Glomerular visceral epithelial cell (primary cell): ENCODE results near the gene ZNF354C.

Experiments used
- DNase-seq: peaks from one replicate; pipeline ENCODE4 v3.0.0-alpha.2; 2016; ENCODE audit errors: extremely low spot score

Gene ZNF354C

DNA sequence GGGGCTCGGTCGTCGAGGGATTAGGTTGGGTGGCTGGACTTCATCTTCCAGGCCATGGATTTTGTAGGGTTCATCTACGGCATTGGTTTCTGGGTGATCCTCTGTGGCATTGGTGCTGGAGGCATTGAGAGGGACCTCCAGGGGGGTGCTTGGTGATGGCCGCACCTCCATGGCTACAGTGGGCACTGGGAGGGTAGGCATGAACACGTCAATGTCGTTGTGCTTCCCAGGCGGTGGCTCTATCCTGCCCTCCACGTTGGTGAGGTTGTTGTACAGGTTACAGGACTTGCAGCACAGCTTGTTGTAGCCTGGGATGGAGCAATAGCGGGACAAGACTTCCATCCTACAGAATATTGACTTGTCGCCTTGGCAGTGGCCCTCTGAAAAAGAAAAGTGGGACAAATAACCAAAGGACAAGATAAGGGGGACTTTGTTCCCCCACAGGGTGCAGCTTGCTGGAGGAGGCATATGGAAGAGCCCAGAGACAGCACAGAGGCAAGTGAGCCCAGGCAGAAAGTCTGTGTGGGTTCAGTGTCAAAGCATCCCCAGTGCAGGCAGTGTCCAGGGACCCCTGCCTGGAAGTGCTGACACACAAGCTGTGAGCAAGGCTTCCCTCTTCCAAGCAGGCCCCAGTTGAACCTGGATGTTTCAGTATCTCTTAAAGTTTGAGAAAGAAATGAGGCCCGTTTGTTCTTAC lies 53.9 kb downstream of the ZNF354C start:
- DNase-seq = no peak

DNA sequence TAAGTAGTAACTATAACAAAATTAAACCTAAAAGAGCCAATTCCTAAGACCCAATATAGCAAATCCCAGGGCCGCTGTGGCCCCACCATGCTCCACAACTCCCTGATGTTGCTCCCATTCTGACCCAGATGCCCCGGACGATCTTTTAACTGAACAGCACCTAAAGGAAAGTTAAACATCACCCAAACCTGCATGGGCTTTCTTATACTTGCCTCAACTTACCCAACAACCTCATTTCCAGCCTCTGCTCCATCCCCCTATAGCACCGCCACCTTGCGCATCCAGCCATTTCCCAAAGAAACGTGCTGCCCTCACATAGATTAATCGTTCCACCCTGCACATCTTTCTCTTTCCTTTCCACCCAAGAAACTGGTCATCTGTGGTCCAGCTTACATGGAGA lies 54.6 kb downstream of the ZNF354C start:
- DNase-seq = no peak

DNA sequence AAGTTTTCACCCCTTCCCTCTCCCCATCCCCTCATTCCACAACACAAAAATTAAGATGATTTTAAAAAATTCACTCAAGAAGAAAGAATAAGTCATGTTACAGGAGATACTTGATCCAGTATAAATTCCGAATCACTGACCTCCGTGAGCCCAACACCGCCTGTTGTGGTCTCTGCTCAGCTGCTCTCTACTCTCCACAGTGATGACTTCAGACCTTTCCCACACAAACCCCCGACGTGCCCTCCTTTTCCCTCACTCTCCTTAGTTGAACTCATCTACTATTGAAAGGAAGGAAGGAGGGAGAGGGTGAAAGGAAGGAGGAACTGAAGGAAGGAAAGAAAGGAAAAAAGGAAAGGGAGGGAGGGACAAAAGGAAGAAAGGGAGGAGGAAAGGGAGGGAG lies 55.1 kb downstream of the ZNF354C start:
- no peak for DNase-seq

DNA sequence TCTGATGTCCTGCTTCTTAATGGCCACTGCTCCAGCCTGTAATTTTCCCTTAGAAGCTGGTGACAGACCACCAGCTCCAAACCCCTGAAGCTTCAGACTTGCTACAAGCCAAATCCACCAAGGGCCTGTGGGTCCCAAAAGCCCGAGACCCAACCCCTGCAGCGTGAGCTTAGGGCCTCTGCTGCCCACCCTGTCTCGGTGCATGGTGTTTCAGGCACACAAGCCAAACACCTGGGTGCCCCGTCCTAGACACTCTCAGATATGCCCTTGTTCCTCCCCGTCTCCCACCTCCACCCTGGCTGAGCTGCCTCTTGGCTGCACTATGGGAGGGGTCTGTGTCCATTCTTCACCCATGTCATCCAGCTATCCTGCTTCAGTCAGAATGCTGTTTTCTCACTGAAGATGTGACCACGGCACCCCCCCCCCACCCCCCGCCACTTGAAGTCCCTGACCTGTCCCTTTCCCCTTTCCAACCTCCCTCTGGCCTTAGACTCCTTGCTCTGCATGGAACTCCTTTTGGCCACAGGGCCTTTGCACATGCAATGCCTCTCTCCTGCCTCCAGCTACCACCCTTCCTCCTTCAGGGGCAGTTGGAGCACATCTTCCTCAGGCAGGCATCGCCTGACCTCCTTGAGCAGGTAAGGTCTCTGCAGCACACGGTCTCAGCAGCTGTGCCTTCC lies 55.8 kb downstream of the ZNF354C start:
- DNase-seq = no peak

DNA sequence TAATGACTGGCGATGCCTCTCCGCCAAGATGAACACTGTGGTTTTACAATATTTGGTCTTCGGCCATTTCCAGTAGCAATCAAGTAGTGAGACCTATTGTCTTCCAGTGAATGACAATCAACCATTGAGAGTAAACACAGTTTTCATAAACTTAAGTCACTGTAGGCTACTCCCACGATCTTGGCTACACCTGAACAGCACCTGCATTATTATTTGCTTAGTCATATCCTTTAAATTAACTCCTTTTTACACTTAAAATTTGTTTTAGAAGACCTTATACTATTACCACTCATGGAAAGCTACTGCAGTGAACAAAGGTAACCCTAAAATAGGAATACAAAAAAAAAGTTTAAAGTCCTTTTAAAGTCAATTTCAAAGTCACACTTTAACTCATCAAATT lies 58.2 kb downstream of the ZNF354C start:
- DNase-seq = no peak

DNA sequence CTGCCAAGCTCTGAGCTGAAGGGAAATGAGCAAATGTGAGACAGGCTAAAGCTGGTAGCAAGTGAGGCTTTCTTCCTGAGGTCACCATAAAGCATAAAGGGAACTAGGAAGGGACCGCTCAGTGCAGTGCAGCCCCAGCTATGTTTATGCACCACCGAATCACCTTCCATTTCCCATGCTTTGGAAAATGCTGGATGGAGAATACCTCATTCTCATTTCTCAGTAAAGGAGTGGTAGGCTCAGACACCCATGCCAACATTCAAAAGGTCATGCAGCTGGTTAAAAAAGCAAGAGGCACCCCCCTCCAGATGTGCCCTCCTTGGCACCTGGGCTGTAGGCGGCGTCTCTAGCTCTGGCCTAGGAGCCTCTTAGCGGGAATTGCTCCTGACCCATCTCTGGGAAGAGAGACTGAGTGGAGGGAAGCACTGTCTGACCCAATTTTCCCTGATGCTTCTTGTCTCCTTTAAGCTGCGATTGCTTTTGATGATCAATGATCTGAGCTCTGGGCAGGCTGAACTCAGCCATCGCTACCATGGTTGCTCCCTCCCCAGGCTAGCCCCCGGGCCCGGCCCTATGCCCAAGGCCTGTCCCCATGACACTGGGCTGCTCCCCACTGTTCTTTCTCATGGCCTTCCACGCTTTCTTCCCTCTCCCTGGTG lies 58.7 kb downstream of the ZNF354C start:
- DNase-seq = no peak

DNA sequence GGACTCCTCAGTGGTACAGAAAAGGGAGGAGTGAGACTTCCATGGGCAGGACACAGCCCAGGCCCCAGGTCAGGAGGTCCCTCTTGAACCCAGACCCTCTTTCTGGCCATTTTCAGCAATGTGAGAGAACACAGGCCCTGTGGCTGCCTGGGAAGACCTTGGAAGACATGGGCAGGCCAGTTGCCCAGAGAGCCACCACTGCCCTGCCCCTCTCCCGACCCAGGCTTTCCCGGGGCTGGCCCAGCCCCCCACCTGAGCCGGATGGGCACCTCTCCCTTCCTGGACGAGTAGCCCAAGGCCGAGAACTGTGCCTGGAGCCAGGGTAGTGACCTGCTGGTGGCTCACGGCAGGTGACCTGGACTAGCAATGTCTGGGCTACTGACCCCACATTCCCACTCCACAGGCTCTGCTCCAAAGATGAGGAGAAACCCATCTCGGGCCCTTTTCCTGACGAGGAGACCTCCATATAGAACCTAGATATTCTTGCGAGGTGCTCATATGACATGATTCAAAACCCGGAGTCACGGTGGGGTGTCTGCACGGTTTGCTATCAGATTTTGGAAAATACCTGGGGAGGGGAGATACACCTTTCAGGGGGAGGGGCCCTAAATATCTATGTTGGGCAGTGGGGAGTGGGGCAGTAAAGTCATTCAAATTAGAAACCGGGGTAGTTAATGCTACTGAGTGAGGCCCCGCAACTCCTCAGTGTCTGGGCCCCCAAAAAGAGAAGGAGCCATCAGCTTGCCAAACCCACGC lies 59.4 kb downstream of the ZNF354C start:
- no peak for DNase-seq

DNA sequence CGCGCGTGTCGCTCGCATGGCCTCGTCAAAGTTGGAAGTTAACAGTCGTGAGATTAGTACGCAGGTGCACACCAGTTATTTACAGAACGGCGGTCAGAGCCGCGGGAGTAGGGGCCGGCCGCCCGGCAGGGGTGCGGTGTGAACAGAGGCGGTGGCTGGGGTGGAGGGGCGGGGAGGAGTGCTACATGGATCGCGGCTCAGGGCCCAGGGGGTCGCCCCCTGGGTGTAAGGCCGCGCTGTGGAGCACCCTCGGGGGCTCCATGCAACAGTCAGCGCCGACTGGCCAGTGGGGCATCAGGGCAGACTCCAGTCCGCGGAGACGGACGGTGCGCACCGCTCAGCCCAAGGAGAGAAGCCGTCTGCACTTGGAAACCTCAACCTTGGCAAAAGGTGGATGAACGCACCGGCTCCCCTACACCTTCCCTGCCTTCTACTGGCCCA lies 60.3 kb downstream of the ZNF354C start:
- no peak for DNase-seq

DNA sequence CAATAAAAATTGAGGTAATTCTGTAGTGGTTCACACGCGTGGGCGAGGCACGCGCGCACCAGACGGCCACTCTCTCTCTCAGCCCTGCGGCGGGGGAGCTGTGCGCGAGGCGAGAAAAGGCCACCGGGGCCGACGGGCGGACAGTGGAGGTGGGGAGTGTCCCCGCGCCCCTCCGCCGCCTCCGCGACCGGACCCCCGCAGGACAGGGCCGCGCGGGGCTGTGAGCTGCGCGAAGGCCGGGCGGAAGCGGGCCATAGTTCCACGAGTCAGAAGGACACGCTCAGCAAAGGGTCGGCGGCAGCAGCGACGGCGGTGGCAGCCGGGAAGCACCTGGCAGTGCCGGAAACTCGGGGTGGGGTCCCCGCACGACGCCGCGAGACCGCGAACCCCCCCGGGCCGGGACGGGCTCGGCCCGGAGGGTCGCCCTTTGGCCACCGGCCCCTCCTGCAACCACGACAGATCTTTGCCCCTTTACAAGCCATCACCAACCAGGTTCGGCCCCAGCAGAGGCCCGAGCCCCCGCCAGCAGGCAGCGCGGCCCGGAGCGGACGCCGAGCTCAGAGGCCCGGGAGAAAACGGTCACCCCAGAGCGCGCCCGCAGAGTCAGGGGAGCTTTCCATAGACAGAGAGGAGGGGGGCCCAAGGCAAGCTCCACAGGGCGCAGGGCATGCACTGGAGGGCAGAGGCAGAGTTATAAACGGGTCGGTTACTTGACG lies 60.9 kb downstream of the ZNF354C start:
- no peak for DNase-seq

DNA sequence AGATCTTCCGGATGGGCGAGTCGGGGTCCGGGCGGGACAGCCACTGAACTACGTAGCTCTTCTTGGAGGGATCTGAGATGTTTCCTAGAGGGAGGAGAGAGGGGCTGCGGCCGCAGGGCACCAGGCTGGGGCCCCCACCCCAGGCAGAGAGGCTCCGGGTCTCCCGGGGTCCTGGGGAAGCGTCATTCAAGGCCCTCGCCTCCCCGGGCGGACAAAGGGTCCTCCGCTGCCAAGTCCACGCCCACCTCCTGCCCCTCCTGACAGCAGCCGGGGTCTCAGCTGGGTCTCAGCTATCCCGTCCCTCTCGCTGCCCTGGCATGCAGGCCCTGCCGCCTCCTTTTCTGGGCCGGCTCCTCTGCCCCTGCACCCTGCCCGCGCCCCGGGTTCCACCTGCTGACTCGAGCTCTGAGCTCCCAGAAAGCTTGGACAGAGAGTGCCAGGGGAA lies 61.5 kb downstream of the ZNF354C start:
- no peak for DNase-seq

DNA sequence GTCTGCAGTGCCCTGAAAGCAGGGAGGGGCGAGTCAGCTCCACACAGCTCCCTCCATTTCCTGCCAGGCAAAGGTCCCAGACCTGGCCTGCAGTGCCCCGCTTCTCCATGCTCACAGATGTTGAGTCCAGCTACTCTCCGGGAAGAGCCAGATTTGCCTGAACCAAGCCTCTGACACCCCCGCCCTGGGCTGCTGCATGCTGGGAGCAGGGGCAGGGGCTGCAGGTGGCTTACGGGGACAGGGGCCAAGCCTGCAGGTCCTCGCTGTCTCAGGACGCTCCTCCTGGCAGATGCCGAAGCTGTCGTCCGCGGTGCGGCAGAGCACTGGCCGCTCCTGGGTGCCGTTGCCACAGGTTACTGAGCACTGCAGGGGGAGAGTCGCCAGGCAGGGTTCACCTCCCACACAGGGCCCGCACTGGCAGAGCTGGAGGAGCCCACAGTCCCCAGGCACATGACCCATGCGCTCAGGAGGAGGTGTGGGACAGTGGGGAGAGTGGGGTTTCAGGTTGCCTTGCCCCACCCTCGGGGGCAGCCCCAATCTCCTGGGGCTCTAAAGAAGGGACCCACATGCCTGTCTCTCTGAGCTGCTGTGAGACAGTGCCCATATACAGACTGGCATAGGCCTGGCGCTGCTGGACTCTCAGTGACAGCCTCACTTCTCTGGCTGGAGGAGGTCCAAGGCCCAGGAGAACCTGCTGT lies 62.4 kb downstream of the ZNF354C start:
- no peak for DNase-seq

DNA sequence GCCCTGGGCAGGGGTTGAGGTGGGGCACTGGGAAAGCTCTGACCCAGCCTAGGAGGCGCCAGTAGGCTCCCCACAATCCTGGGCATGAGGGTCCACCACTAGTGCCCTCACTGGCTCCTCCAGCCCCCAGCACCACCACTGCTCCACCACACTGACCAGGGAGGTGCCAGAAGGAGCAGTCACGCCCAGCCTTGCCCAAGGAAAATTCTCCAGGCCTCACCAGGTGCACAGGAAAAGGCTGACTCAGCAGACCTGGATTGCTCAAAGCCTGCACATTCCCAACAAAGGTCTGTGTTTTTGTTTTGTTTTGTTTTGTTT lies 62.9 kb downstream of the ZNF354C start:
- DNase-seq = no peak

DNA sequence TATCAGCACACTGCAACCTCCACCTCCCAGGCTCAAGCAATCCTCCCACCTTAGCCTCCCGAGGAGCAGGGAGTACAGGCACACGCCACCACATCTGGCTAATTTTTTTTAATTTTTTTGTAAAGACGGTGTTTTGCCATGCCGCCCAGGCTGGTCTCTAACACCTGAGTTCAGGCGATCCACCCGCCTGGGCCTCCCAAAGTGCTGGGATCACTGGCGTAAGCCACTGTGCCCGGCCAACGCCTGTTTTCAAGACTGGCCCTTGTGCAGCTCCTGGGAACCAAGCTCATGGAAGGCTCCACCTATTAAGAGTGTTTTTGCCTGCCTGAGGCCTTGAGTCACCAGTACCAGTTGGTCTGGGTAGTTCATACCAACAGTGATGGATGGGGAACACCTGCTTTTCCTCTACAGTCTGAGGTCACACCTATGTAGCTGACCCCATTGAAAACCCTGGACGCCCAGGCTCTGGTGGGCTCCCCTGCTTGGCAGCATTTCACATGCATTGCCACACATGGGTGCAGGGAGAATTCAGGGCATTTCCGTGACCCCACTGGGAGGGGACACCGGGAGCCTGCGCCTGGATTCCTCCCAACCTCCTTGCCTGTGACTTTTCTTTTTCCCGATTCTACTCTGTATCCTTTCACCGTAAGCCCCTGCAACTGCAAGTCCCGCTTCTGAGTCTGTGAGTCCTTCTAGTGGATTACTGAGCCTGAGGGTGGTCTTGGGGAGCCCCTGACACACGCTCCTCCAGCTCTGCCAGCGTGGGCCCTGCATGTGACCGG lies 63.5 kb downstream of the ZNF354C start:
- DNase-seq = no peak

DNA sequence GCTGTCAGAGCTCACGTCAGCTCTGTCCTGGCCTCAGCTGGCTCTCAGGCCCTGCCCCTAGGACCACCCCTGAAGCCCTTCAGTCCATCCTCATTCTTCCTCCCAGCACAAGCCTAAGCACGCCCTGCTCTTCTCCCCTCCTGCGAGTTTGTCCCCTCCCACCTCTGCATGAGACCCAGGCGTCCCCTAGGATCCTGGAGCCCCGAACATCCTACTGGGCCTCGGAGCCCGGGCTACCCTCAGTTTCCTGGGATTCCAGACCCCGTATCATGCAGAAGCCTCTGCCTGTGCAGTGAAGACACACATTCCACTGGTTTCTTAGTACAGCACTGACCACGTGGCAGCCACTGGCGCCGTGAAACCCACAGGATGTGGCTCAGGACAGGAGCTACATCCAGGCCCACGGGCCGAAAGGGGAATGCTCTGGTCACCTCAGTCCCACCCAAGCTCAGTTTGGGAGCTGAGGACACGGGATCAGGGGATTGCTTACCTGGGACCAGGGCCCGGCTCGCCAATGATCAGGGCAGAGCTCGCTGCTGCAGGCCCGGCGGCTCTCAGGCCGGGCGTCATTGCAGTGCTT lies 64.2 kb downstream of the ZNF354C start:
- DNase-seq = no peak

DNA sequence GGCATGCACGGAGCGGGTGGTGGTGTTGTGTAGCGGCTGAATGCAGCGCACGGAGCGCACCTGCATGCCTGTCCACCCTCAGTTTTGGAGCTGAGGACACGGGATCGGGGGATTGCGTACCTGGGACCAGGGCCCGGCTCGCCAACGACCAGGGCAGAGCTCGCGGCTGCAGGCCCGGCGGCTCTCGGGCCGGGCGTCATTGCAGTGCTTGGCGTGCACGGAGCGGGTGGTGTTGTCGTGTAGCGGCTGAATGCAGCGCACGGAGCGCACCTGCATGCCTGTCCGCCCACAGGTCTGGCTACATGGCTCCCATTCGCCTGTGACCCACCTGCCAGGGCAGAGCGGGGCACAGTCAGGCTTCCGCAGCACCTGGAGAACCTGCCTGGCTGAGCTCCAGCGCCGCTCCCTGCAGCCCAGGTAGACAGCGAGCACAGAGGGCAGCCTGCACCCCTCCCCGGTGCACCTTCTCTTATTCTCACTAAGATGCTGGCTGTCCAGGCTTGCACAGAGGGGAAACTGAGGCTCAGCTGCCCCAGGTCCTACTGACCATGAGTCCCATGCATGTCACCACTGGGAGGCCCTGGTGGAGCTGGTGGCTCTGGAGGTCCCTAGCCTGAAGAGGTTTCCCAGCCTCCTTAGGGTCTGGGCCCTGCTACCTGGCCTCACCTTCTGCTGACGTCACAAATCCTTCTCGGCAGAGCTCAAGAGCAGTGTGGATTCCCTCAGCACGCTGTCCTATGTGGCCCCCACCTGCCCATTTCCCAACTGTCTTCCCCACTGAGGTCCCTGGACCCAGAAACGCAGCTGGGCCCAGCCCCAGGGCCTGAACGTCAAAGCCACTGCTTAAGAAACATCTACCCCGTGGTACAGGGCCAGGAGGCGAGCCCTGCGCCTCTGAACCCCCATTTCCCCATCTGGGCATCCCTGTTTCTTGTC lies 64.9 kb downstream of the ZNF354C start:
- DNase-seq = no peak

DNA sequence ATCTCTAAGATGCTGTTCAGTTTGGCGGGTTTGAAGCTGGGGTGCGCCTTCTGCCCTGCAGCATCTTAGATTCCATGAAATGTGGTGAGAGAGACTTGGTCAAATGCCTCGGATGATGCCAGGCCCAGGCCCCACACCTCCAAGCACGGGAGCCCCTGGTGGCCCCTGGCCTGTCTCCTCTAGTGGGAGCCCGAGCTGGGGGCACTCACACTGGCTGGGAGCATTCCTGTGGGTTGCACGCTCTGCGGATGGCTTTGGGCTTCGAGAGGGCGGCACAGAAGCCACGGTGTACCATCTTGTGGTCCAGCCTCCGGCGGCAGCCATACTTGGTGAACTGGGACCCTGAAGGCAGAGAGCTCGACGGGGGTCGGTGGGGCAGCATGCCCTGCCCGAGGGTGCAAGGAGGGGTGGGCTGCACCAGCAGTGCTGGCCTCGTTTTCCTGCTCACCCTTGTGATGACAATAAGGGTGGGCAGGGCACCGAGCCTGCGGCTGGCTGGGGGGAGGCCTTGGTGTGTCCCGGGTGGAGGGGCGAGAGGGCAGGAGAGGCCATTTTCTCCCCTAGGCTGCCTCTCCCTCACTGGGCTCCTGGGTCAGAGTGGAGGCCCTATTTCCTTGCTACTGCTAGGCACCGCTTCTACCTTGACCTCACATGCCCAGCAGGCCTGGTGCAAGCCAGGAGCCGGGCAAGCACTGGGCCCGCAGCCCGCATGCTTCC lies 65.8 kb downstream of the ZNF354C start:
- DNase-seq = no peak

DNA sequence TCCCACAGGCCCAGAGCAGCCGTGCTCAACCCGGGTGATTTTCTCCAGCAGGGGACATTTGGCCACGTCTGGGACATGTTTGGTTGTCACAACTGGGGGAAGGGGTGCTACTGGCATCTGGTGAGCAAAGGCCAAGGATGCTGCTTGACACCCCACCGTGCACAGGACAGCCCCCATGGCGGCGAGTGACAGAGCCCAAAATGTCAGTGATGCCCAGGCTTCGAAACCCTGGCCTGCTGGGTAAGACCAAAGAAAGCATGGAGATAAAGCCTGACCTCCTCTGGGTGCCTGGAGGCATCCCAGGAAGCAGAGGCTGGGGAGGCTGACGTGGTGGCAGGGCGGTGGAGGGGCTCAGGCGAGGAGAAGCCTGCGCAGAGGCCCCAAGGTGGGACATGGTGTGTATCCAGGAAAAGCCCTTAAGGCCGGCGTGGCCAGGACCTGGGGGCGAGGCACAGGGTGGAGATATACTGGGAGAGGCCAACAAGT lies 66.4 kb downstream of the ZNF354C start:
- no peak for DNase-seq
